ENCODE results near the gene PON3. TPM values are rescaled to one million over a fixed set of nuclear protein-coding genes. Genes with fewer than 3 reads are reported as not detected.

The PON3 gene
- total and polyA plus RNA-seq, 2 of the 8 experiments (the other 6 are each of a cell fraction or from before 2014, with no cell fraction given): not detected

- TF ChIP-seq KDM5A (IDR thresholded peaks at IDR 0.05; ENCODE audit: low read length): no peak
- TF ChIP-seq JUN (IDR thresholded peaks at IDR 0.05; ENCODE audit: low read depth, low read length): no peak
- TF ChIP-seq E2F6 (IDR thresholded peaks at IDR 0.05): no peak
- TF ChIP-seq RXRA (IDR thresholded peaks at IDR 0.05; ENCODE audit: insufficient read depth, low read depth, low read length): no peak
Observed at GRCh38 chr7:95322396-95322795, 73.8 kb downstream of the PON3 start (continued).
